Gastrocnemius medialis (tissue), 4 donors: ENCODE results near the gene BNIP5.

ENCODE experiments used
- CTCF ChIP-seq, 5 experiments: fragments of 450-650 bp in 3 of 5; fragments of 200-600 bp in 2 of 5; sonication (generic) in 2 of 5; IDR thresholded peaks in 4 of 5; conservative IDR thresholded peaks in 1 of 5; 1 replicate in 4 of 5; 2 replicates in 1 of 5; pipeline ENCODE4 v1.5.1; 2016 to 2019; ENCODE audit warnings: antibody characterized with exemption in 5 of 5, mild to moderate bottlenecking in 3 of 5, moderate library complexity in 3 of 5
- POLR2A ChIP-seq, 2 donors: fragments of 450-650 bp; IDR thresholded peaks; one replicate each; pipeline ENCODE4 v1.6.1; 2017; ENCODE audit warnings: antibody characterized with exemption in 2 of 2, mild to moderate bottlenecking in 2 of 2, moderate library complexity in 2 of 2

- no peak for TF ChIP-seq CTCF (IDR thresholded peaks at IDR 0.05 in 4 of 5, conservative IDR thresholded peaks at IDR 0.05 in 1 of 5)
- TF ChIP-seq POLR2A (IDR thresholded peaks at IDR 0.05) = no peak
Observed at GRCh38 chr6:36276581-36277536, 59.8 kb downstream of the BNIP5 start.
